Nephron progenitor cell (in vitro differentiated cells): Measurements from ENCODE around the gene STAT5B.

Experiments
- DNase-seq: peaks from one replicate; pipeline ENCODE4 v3.0.0; 2021
- H3K27ac Mint-ChIP-seq: 2 replicates; pipeline ENCODE4 v1.8.0; 2021; ENCODE audit warnings: mild to moderate bottlenecking, moderate library complexity, mixed read lengths
- H3K27me3 Mint-ChIP-seq: 2 replicates; pipeline ENCODE4 v1.8.0; 2021; ENCODE audit warnings: mild to moderate bottlenecking, low read depth, mixed read lengths; ENCODE audit not compliant: poor library complexity
- H3K36me3 Mint-ChIP-seq: 2 replicates; pipeline ENCODE4 v1.8.0; 2021; ENCODE audit warnings: low read depth, mixed read lengths
- H3K4me1 Mint-ChIP-seq: 2 replicates; pipeline ENCODE4 v1.8.0; 2021; ENCODE audit warnings: mixed read lengths
- H3K4me3 Mint-ChIP-seq: 2 replicates; pipeline ENCODE4 v1.8.0; 2021; ENCODE audit warnings: mild to moderate bottlenecking, moderate library complexity, mixed read lengths
- H3K9me3 Mint-ChIP-seq: 2 replicates; pipeline ENCODE4 v1.8.0; 2021; ENCODE audit warnings: mild to moderate bottlenecking, moderate library complexity, mixed read lengths
- CTCF ChIP-seq: fragments of 200-600 bp; sonication (generic); IDR thresholded peaks from 2 replicates; pipeline ENCODE4 v1.5.0; 2021; ENCODE audit warnings: antibody characterized with exemption

Gene STAT5B

GRCh38 chr17:42287977-42288802 lies 12.0 kb upstream of the STAT5B start, which contains the start of gene STAT5A:
Gene STAT5A, plus strand, starts transcription at chr17:42288498. Its CDS starts 914 bp downstream, at chr17:42289412.
- Mint-ChIP-seq H3K9me3 (no peaks in the 10 kb centered on the region), H3K27me3 (peaks cover 68% of the 10 kb centered on the region), H3K4me1 (peaks cover 17% of the 10 kb centered on the region), H3K4me3 (peak within 1 kb of the TSS; percentile 74), H3K27ac (no peak within 1 kb of the TSS), H3K36me3 (no peaks in the 10 kb centered on the region)
- no peak for TF ChIP-seq CTCF
- peak; percentile 75 for DNase-seq

GRCh38 chr17:42287305-42287976 lies 11.2 kb upstream of the STAT5B start:
- no peak overlapping the region for H3K27ac Mint-ChIP-seq
- DNase-seq: no peak
- no peaks in the 10 kb centered on the region for H3K9me3 Mint-ChIP-seq
- peaks cover 62% of the 10 kb centered on the region for H3K27me3 Mint-ChIP-seq
- H3K4me1 Mint-ChIP-seq: peaks cover 23% of the 10 kb centered on the region
- TF ChIP-seq CTCF: no peak
- H3K36me3 Mint-ChIP-seq: no peaks in the 10 kb centered on the region
- H3K4me3 Mint-ChIP-seq: peak overlapping the region; percentile 74

- Mint-ChIP-seq H3K27me3 (peaks cover 56% of the 10 kb centered on the region), H3K27ac (no peak overlapping the region), H3K4me3 (peak overlapping the region; percentile 72), H3K9me3 (no peaks in the 10 kb centered on the region), H3K36me3 (no peaks in the 10 kb centered on the region), H3K4me1 (peaks cover 23% of the 10 kb centered on the region)
- TF ChIP-seq CTCF: no peak
- DNase-seq: no peak
Observed at GRCh38 chr17:42286411-42287221, 10.4 kb upstream of the STAT5B start.

- DNase-seq: no peak
- Mint-ChIP-seq H3K27me3 (peaks cover 45% of the 10 kb centered on the region), H3K9me3 (no peaks in the 10 kb centered on the region), H3K36me3 (no peaks in the 10 kb centered on the region), H3K4me1 (peaks cover 18% of the 10 kb centered on the region), H3K4me3 (no peak overlapping the region), H3K27ac (no peak overlapping the region)
- TF ChIP-seq CTCF: no peak
Observed at GRCh38 chr17:42285346-42286050, 9.3 kb upstream of the STAT5B start.

- no peak for DNase-seq
- Mint-ChIP-seq H3K4me3 (no peak overlapping the region), H3K27ac (no peak overlapping the region), H3K27me3 (peaks cover 40% of the 10 kb centered on the region), H3K4me1 (peaks cover 18% of the 10 kb centered on the region), H3K36me3 (no peaks in the 10 kb centered on the region), H3K9me3 (no peaks in the 10 kb centered on the region)
- TF ChIP-seq CTCF: no peak
Observed at GRCh38 chr17:42284566-42284965, 8.4 kb upstream of the STAT5B start.
